ENCODE data around the gene RPS6KA2.
A peak's percentile ranks its signal among the peaks of the same experiment; 100 is the strongest.
"Not testable (repeated sequence)": the region's sequence is repeated elsewhere in the genome, so short reads cannot be mapped to it uniquely, and the experiment has no call there.

The RPS6KA2 gene

DNA sequence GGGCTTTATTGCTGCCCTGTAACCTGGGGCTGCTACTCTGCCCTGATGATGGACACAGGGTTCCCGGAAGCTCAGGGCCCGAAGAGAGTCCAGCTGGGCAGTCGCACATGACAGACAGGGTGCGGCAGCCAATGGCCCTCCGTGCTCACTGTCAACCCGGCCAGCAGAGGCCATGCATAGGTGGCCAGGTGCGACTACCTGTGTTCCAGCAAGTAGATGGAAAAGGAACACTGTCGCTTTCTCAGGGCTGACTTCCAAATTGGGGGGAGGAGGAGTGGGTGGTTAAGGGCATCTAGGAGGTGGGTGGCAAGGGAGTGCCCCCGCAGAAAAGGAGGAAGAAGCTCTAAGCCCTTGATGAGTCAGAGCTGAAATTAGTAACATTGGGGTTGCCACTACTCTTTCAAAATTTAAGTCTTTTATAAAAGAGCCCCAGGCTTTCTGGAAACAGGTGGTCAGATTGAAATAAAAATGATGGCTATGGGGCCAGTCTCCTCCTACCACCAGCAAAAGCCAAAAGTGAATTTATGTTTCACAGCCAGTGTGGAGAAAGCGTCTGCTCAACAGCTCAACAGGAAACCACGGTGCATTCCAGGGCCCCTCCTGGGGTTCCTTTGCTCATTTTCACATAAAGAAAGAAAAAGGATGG lies 38.2 kb downstream of the RPS6KA2 start:
- peak; percentile 60 for DNase-seq

DNA sequence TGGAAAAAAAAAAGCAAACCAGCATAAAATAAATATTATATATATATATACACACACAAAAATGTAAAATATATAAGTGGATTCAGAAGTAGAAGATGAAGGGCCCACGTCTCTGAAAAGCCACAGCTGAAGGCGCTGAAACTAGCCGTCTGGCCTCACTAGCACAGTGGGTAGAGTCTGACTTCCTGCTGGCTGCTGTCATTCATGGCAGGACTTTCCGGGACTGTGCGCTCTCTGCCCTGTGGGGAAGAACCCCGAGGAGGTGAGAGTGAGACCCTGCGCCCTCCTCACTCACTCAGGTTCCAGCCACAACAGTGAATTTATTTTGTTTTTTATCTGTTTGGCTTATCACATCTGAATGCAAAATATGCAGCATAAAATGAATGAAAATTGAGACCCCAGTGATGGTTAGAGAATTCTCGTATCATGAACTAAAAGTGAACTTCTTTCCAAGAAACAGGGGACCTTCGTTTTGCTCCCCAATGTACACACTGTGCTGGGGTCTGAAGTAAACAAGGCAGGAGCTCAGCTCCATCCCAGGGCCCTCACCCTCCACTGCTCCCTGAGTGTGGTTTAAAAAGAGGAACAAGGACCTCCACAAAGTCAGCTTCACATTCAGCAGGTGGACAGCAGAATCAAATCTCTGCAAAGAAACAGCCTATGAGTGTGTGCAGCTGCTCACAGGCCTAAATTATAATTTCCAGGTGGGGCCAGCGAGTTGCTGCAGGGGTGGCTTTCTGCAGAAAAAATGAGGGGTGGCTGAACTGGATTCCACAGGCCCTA lies 39.2 kb downstream of the RPS6KA2 start:
- DNase-seq = peak; percentile 44

DNA sequence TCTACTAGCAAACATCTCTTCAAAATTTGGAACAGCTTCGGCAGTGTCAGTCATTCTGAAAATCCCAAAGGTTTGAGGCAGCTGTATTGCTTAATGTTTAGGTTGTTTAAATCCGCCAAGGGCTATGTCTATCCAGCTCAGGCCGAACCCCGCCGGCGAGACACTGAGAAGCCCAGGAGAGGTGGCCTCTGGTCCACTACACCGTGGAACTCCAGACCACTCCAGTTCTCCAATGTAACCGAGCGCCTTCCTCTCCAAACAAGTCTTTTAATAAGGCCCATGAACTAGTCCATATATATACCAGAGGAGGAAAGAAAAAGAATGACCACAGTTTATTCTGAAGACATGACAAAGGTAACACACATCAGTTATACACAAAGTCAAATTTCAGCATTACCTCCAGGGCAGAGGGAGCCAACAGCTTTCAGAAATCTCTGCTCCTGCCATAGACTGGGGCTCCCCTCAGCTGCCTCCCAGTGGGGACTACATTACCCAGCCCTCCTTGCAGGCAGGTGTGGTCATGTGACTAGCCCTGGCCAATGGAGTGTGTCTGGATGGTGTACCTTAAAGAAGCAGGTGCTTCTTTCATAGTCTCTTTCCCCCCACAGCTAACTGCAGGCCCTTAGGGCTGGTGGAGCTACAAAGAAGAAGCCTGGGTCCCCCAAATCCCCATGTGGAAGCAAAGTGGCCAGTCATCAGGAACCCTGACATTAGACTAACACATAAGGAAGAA lies 40.5 kb downstream of the RPS6KA2 start, which contains the start of gene RAMACL:
Gene RAMACL (minus strand): TSS at position 255 of the 733 bp plus-strand sequence. CDS start 201 bp downstream, at position 54.
- DNase-seq = no peak

DNA sequence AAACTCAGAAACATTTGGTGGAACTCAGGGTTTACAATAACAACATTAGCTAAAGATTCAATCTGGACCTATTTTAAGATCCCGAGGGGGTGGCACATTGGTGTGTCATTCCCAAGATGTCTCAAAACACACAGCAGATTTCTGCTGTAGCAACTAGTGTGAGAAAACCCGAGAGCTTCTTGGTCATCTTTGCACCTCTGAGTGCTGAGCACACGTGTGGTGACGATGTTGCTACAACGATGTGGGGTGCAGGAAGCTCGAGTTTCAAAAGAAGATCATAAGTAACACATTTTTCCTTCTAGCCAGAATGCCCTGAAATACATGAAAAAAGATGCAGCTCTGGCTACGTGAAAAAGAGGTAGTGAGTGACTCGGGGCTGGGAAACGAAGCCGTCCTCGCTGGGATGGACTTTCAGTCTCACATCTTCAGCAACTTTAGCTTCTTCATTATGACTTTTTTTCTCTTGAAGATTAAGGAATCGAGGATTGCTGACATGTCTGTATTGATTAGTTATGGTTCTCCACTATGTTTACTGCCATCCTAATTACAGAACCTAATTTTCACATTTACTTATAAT lies 42.1 kb downstream of the RPS6KA2 start:
- DNase-seq = peak; percentile 64

DNA sequence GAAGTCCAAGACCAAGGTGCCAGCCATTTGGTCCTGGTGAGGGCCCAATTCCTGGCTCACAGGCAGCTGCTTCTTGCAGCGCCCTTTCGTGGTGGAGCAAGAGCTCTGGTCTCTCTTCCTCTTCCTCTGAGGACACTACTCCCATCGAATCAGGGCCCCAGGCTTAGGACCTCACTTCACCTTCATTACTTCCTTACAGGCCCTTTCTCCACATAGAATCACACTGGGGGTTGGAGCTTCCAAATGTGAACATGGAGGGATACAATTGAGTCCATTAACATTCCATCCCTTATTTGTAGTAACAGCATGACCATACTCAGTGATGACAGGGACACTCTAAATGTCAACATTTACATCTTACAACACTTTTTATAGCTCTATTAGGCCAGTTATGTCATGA lies 42.9 kb downstream of the RPS6KA2 start:
- DNase-seq = peak; percentile 70

DNA sequence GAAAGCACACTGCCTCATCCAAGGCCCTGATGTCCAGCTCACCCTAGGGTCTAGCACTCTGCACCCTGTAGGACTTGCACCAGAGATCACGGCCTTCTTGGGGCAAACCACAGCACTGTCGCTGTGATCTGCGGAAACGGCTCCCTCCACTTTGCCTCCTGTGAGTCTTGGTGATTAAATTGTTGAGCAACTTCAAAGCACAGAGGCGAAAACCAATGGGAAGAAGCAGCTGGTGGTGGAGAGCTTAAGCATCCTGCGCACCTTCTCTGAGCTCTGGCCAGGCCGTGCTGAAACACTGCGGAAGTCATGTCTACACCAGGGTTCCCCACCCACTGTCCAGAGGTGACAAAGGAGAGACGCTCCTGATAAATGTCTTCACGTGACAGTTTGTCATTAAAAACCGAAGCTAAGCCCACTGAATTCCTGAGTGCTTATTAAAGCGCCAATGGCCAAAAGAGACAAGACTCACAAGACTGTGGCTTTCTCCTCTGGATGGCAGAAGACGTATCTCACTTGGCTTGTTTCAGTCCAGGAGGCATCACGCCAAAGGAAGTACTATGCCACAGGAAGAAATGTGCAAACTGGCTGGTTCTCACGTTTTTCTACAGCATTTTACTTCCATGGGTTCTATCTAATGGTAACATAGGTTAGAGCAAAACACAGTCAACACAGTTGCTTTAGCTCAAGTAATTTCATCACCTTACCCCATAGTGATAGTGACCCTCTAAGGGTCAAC lies 43.7 kb downstream of the RPS6KA2 start:
- no peak for DNase-seq

DNA sequence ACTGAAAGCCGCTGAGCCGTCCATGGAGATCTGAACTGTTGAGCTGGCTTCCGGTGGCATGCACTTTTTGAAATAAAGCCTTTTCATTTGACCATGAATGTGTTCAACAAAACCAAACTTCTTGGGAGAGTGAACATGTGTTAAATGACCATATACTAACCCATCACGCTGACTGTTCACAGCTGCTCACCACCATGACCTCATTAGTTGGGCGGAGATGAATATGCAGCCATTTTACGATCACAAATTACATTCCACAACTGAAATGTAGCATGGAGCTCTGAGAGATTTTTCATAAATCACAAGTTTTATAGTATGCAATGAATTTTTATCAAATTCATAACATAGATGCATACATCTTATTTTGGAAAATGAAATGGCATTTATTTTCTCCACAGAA lies 44.8 kb downstream of the RPS6KA2 start:
- no peak for DNase-seq

DNA sequence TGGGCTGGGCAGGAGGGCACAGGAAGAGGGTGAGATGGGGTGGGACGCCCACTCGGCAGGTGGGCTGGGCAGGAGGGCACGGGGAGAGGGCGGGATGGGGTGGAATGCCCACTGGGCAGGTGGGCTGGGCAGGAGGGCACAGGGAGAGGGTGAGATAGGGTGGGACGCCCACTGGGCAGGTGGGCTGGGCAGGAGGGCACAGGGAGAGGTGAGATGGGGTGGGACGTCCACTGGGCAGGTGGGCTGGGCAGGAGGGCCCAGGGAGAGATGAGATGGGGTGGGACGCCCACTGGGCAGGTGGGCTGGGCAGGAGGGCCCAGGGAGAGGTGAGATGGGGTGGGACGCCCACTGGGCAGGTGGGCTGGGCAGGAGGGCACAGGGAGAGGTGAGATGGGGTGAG lies 45.2 kb downstream of the RPS6KA2 start:
- not testable (repeated sequence) for DNase-seq

DNA sequence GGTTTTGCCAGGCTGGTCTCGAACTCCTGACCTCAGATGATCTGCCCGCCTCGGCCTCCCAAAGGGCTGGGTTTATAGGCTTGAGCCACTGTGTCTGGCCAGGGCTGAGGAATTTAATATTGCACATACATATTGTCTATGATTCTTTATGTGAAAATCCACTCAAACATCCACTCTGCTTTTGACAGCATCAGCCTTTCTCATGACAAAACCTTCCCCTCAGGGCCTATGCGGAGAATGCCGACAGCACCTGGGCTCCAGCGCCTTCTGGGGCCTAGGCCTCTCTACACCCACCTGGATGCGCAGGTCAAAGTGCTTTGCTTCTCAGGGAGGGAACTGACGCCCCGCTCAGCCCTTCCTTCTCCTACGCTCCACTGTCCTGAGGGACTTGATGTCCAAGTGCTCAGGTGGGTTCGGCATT lies 46.0 kb downstream of the RPS6KA2 start:
- no peak for DNase-seq

DNA sequence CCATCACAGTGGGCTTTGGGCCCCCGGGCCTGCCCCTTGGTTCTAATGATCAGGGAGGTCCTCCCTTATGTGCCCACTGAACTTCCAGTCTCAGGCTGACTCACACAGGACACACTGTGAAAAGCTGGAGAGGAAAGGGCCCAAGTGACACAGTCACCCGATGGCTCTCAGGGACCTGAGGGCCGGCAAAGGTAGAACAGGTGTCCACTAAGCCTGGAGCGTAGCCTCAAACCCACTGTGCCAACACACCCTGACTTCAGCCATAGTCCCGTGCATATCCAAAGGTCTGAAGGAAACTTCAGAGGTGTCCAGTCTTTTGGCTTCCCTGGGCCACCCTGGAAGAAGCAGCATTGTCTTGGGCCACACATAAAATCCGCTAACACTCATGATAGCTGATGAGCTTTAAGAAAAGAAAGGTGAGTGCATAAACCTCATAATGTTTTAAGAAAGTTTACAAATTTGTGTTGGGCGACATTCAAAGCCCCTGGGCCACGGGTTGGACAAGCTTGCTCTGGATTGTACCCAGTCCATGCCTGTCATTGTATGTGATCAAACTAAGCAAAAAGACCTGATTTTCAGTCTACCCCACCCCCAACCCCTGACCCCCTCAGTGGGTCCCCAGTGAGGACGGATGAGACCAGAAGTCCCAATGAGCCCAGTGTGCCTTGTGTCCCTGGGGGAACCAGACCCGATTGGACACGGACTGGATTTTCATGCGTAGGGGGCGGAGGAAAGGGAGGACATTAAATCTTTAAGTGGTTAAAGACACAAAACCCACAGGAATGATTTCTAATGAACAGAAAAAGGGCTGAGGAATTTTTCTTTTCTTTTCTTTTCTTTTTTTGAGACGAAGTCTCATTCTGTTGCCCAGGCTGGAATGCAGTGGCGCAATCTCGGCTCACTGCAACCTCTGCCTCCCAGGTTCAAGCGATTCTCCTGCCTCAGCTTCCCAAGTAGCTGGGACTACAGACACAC lies 46.7 kb downstream of the RPS6KA2 start:
- no peak for DNase-seq

DNA sequence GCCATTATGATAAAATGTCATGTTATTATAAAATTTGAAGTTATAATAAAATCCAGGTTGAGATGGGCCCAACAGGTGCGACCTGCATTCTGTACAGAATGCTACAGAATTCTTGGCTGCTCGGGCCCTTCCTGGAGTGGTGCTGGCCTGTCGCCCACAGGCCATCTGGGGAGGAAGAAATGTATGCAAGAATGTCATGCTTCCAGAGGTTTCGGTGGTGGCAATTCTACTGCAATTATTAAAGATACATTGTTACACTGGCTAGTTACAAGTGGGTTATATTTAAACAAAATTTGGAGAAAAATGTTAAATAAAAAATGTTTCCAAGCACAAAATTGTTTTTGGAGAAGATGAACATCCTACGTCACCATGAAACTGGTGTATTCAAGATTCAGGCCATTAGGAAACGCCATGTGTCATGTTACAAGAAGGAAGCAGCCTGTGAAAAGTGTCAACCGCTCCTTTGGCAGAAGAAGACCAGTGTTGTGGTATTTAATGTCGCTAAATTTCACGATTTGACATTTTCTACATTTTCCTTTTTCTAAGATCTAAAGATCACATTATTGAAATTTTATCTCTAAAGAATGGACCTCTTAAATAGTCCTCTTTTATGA lies 47.7 kb downstream of the RPS6KA2 start:
- no peak for DNase-seq

DNA sequence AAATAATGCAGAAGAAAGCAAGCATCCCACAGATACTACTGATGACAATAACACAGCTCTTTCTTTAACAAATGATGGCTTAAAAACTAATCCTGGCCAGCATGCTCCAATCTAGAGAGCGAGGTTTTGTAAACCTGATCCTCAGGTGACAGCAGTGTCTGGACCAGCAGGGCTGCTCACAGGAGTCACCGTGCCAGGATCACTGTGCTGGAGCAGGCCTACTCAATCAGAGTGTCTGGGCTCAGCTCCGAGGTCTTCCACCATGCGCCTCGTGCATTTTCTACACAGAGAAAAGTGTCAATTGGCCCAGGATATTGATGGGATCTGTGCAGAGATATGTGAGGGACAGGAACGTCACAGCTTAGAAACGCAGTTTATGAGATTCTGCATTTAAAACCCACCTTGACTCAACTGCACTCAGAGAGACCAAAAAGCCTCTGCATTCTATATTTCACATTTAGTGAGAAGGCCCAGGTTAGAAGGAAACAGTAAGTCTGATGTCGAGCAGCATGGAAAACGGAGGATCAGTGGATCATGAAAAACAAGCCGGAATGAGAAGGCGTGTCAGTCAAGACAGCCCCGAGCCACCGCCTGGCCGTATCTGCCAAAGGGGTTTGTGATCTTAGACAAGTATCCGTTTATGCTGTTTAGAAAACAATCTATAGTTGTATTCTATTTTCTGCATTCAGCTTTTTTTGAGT lies 48.4 kb downstream of the RPS6KA2 start:
- no peak for DNase-seq

DNA sequence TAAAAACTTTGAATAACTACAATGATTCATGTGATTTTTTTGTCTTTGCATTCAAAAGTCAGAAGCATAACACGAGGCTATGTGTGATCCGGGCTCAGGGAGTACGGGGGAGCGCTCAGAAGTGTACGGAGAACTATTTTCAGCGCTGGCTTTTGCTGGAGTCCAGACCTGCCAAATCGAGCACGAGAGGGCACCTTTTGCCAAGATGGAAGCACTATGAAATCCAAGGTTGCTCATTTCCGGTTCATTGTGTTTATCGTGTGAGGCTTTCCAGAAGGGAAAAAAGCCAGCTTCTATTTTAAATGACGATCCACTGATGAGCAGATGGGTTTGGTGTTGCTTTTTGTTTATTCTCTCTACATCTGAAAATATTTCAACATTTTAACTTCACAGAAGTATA lies 51.8 kb downstream of the RPS6KA2 start:
- DNase-seq = no peak

DNA sequence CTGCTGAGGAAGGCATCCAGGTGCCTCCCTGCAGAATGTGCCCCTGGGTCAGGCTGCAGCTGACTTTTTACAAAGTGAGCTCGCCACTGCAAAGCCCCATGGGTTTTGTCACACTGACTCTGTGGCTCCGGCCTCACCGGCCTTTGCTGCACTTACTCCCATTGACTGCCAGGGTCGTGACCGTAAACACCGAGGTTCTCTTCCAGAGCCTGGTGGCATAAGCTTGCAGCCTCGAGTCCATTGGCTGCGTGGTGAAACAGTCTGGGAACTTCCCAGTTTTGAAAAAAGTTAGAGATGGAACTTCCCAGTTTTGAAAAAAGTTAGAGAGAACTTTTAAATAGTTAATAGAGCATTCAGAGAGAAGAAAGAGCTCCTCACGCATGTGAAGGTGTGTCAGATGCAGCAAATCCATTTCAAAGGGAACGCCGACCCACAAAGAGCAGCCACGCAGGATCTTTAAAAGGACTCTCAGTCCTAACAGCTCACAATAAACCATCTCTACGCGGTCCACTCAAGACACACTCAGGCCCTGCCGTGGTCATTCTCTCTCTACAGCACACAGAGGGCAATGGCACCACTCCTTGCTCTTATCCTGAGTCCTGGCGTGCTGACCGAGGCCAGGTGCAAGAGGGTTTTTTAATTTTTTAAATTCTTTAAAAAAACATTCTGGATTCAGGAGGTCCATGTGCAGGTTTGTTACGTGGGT lies 53.4 kb downstream of the RPS6KA2 start:
- peak; percentile 36 for DNase-seq

DNA sequence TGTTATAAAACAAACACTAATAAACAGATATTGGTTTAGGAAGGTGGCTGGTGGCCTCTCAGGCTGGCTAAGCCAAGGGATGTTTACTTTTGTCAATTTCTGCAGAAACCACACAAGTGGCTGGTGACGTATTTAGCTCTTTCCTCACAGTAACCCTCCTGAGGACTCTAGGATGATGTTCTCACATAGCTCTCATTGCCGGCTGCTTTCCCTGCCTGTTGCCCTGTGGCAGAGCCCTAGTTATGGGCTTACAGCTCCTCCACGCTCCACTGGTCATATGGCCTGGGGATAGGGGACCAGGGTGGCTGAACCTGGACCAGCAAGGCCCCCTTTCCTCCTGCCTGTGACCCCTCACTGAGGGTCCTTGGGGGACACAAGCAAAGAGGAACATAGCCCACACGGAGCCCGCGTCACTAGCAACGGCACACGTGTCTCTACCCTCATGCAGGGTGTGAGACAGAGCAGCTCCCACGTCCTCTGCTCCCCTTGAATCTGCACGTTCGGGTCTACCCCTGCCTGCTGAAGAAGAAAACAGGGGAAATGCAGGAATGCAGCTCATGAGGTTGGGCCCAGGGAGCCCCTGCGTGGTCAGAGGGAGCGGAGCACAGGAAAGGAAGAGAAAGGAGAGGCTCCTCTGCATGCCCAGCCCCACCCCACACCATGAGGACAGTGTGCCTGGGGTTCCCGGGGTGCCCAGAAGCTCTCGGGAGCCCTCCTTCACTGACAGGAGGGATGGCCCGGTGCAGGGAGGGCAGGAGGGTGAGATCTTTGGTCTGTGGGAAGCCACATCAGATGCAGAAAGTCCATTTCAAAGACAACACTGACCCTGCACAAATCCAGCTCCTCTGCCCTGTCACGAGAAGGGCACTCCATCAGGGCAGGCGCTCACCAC lies 54.4 kb downstream of the RPS6KA2 start:
- no peak for DNase-seq

DNA sequence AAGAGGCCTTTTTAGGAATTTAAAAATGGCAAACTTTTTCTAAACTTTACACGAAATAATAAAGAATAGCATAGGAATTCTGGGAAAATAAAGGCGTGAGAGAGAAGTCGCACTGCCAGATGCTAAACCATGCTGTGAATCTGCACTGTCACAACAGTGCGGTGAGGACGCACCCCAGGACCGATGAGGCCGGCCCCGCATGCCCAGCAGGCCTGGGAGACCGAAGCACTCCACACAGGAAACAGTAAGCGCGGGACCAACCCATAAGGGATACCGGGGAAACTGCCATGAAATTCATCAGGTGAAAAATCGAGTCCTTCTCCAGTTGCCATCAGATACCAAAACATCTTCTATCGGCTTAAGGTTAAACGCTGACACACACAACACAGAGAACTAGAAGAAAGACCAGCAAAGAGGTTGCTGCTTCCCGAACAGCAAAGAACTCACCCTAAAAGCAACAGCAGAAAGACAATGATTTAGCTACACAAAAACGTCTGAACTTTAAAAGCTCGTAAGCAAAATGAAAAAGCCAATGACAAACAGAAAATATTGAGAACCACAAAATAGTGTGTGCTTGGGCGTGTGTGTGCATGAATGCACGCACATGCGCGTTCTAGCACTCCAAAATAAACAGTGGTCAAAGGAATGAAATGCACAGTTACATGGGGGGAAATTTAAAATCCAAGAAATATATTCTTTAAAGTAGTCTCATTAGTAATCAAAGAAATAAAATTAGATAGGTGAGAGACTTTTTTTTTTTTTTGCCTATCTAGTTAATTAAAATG lies 55.9 kb downstream of the RPS6KA2 start:
- DNase-seq = no peak

DNA sequence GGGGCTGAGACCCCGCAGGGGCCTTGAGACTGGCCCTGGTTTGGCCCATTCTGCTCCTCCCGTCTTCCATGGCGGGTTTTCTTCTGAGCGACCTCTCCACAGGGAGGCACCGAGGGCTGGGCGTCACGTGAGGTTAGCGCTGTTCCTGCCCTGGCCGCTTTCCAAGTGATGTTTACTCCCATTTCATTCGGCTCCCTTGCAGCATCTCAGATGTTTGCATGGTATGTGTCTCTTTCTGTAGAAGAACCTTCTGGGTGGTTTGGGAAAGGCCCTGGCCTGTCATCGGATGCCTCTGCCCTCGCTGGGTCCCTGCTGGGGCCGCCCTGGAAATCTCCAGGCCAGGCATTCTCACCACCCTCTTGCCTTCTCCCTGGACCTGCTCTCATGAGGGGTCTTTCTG lies 57.8 kb downstream of the RPS6KA2 start:
- no peak for DNase-seq

DNA sequence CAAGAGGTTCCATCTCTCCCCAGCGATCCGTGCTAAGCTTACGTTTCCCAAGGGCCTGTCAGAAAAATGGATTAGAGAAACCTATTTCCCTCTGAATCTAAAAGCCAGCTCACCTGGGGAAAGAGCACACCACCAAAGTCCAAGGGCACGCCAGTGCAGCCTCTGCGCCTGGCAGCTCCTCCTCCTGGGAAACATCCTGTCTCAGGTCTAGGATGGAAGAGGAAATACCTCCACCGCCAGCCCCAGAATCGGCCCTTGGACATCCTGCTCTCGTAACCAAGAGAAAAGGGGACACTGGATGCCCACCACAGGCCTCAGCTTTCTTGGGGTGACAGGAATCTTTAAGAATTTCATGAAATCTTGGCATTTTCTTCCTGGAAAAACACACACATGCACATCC lies 59.2 kb downstream of the RPS6KA2 start:
- no peak for DNase-seq
